ENCODE measurements around the gene CES5A.
A peak's percentile ranks its signal among the peaks of the same experiment; 100 is the strongest.
"Not testable (repeated sequence)": the region's sequence is repeated elsewhere in the genome, so short reads cannot be mapped to it uniquely, and the experiment has no call there.

CES5A gene

DNA sequence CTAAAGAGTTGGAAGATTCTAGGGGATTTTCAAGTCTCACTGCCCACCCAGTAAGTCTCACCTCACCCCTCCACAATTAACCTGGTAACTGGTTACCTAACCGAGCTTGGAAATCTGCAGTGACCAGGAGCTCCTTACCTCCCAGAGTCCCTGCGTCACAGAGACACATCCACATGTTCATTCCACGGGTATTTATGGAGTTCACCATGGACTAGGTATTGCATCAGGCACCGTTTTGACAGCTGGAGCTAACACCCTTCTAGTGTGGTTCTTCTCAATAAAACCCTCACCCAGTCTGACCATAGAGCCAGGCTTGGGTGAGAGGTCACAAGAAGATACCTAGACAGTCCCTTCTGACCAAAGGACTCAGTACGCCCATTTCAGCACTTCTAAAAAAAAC lies 2.1 kb downstream of the CES5A start:
- no peak for DNase-seq (ENCODE audit: low spot score)

DNA sequence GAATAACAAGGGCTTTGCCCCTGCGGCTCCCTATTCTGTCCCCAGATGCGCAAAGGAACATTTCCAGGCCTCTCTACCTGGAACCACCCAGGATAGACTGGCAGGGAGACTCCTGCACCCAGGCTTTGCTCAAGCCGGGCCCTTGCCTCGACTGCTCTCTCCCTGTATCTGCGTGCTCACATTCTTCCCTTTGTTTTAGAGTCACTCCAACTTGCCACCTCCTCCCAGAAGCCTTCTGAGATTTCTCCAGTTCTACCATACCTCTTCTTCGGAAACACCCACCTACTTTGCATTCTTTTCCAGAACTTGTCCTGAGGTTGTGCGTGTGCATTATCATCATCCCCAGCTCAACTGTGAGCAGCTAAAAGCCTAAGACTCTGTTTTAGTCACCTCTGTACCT lies 3.0 kb downstream of the CES5A start:
- DNase-seq (ENCODE audit: low spot score) = no peak

DNA sequence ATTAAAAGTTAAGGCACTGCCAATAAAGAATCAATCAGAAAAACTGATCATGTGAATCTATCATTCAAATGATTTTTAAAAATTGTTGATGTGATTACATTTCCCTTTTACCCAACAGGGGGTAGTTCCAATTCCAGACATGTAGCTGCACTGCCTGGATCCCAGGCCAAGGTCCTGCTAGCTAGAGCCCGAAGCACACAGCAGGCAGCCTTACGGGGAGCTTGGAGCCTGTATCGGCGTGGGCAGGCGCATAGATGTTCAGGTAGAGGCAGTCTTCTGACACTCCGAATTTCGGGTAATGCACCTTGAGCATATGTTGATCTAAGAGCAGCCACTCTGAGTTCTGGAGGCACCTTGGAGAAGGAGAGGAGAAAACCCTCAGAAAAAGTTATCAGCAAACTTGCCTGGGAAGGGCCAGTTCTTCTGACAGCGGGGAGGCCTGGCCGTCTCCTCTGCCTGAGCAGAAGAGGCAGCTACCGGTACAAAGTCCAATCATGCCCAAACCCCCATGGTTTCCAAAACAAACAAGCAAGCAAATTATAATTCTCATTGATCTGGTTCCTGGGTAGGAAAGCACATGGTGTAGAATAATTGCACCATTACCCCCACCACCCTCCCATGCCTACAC lies 3.6 kb downstream of the CES5A start:
- no peak for DNase-seq (ENCODE audit: low spot score)

DNA sequence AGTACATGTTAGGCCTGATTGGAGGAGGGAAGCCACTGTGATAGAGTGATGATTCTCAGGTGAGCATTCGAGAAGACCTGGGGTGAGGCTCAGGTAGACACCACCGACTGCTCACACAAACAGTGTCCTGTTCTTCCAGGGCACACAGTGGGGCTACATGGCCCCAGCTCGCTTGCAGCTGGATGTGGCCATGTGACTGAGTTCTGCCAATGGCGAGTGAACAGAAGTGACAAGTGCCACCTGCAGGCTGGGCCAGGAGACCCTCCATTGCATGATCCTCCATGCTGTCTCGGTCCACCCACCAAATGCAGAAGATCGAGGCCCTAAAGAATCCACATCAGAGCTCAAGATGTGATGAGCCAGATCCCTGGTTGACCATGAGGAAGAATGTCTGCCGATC lies 6.2 kb downstream of the CES5A start:
- DNase-seq (ENCODE audit: low spot score) = no peak

DNA sequence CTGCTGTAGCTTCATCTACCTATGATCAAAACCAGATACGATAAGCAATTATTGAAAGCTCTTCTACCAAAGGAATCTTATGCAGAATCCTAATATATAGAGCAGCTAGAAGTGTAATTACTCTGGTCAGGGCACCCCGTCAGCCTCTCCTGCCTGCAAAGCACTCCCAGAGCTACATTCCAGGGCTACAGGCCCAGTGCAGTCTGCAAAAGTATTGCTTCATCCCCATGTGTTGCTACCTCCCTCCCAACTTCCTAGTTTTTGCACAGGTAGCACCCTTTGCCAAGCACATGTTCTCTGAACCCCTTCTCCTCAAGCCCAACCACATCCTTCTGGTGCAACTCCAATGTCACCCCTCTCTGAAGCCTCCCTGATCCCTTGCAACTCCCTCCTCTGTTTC lies 7.0 kb downstream of the CES5A start:
- DNase-seq (ENCODE audit: low spot score) = no peak

DNA sequence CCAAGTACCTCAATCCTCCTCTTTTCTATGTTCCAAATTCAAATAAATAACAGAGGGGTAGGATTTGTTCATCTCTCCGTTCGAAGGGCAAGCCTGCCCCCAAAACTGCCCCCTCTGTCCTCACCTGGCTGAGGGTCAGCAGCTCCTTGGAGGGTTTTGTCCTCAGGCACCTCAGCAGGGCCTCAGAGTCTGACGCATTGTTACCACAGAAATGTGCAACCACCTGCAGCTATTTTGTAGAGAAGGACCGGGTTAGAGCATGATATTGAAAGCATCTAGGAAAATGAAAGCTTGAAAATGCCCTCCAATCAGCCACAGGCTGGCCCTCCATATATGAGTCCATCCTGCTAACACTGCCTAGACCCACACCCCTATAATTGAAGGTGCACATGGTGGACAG lies 13.9 kb downstream of the CES5A start:
- DNase-seq (ENCODE audit: low spot score) = no peak

DNA sequence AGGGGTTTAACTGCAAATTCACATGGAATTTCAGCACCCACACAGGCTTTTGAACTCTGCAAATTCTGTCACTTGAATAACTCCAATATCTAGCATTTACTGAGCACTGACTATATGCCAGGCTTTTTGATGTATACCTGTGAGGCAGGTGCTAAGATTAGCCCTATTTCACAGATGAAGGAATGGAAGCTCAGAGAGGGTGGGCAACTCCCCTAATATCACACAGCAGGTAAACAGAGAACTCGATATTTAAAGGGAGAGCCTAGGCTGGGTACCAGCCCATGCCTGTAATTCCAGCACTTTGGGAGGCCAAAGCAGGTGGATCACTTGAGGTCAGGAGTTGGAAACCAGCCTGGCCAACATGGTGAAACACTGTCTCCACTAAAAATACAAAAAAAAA lies 17.5 kb downstream of the CES5A start:
- DNase-seq (ENCODE audit: low spot score) = not testable (repeated sequence)

DNA sequence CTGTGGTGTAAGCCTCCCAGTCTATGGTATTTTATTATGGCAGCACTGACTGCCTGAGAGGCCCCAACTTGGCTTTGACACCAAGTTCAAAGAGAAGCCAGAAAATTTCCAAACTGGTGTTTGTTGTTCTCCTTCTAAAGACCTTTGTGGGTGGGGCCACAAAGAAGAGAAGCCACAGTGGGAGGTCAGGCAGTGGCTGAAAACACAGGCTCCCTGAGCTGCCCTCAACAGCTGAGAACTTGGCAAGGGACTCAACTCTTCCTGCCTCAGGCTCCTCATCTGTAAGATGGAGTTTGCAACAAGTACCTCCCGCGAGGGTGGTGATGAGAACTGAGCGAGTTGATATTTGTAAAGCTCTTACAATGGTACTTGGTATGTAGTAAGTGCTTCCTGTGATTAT lies 18.2 kb downstream of the CES5A start:
- DNase-seq (ENCODE audit: low spot score) = no peak

DNA sequence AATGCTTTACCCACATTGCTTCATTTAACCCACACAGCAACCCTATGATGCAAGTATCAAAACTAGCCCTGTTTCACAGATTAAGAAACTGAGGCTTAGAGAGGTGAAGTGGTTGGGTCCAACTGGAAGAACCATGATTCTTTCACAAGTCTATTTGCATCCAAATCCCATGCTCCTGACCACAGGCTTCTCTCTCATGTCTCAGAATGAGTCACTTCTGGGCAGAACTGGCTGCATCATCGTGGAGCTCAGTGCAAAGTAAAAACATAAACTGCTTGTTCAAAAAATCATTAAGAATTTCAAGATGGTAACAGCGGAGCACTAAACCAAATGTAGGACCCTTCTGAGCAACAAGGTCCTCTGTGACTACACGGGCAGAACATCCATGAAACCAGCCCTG lies 22.1 kb downstream of the CES5A start:
- no peak for DNase-seq (ENCODE audit: low spot score)

DNA sequence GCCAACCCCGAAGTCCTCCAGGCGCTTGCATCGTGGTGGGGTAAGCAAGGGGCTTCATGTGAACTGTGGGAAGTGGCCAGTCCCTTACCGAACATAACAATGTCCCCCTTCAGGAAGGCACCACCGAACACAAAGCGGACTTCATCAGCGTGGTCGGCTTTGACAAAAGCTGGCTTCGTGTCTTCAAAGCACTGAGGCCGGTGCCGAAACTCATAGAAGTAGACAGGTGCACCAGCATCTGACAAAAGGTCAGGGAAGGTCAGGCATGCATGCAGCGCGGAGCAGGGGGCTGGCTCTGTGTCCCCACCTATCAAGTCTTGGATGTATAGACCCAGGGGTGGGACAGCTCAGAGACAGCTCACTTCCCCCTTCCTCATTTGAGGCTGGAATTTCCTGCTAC lies 25.6 kb downstream of the CES5A start:
- no peak for DNase-seq (ENCODE audit: low spot score)

DNA sequence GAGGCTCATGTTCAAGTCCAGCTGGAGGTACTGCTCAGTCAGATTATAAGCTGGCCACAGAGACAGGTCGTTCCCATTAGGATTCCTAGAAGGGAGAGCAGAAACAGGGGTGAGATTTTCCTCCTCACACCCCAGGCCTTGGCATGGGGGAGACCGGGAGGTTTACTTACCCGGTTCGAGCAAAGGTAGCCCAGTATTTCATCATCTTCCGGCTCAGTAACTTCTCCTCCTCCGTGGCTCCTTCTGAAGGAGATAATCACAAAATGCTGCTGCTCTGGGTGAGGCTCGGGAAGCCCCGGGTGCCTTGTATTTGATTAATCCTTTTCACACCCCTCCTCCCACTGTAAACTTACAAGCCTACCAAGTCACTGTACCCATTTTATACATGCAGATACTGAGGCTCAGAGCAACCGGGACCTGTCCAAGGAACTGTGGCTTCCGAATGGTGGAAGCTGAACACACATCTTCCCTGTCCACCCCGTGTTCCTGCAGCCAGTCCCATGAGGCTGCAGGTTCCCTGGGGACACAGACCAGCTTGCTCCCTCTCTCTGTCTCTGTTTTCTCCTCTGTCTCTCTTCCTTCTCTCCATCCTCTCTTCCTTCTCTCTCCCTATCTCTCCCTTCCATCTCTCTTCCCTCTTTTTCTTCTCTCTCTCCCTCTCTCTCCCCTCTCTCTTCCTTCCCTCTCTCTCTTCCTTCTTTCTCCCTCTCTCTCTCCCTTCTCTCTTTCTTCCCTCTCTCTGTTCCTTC lies 28.4 kb downstream of the CES5A start:
- no peak for DNase-seq (ENCODE audit: low spot score)

DNA sequence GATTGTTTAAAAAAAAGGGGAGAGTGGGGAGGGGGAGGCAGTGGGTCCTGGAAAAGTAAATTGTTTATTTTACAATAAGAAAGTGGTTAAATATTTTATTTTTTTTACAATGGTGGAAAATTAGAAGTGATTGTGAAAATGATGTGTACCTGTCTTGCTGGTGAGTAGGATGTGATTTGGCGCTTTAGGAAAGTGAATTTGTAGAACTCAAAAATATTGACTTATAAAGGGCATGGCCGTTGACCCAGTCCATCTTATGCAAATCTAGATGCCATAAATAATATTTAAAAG lies 32.1 kb downstream of the CES5A start:
- no peak for DNase-seq (ENCODE audit: low spot score)

DNA sequence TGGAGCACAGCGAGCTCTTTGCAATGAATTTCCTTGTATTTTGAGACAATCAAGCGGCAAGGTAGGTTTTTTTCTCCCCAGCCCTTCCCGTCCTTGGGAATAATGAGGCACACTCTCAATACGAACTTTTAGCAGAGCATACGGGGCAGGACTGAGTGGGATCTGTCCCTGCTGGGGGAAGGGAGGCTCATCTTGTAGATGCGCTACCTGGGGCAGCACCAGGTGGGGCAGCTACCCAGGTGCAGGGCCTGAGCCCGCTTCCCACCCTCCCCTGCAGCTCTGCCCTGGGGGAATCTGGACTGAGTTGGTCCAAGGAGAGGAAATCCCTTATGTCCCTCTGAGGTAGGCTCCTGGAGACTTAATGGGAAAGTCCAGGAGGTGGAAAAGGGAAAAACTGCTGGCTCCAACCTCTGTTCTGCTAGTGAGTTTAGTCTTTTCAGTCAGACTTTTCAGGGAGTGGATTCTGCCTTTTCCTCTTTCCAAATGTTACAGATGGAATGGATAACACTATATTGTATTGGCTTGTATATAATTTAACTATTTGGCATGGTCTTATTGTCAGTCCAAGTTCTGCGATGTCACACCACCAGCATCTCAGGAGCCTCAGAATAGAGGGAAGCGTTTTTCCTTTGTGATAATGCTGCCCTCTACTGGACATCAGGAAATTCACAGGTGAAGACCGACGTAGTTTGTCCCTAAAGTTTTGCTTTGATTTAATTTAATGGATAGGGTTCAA lies 32.6 kb downstream of the CES5A start:
- DNase-seq (ENCODE audit: low spot score) = peak; percentile 44

DNA sequence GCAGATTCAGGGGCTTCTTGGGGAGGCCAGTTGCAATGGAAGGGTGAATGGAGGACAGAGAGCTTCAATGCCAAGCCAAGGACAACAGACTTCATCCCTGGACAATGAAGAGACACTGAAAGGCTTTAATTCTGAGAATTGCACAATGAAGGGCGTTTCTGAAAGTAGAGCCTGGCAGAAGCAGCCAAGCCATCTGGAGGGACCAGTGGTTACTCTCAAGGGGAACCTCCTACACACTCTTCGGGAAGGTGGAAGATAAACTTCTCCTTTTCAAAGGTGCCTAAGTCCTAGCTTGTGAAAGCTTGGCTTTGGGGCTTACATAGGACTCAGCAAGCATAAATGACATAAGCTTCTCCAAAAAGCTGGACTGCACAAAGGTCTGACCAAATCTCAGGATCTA lies 36.1 kb downstream of the CES5A start:
- no peak for DNase-seq (ENCODE audit: low spot score)

DNA sequence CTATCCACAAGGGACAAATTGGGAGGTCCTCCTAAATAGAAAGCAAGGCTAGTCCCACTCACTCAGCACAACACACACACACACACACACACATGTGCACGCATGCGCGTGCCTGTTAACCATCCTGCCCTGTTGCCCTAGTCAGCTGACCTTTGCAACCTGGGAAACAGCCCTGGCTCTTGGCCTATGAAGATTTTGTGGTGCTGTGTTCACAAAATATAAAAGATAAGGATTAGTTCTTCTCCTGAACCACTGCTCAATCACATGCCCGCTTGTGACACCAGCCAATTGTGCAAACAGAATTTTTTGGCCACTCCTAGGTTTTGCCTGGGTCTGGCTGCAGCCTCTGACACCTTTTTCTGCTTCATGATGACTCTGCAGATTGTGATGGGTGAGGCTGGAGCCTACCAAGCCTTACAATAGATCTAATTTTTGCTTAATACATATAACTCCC lies 39.0 kb downstream of the CES5A start:
- DNase-seq (ENCODE audit: low spot score) = no peak

DNA sequence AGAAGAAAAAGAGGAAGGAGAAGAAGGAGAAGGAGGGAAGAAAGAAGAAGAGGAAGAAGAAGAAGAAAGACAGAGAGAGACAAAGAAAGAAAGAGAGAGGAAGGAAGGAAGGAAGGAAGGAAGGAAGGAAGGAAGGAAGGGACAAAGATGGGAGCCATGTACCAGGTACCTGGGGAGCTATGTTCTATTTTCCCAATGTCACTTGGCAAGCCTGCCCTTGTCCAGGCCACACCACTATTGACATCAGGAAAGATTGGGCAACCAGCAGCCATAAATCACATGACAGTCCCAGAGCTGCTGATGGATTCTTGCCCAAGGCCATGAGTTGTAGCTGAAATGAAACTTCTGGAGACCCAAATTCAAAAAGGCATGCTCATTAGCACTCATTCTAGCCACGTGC lies 39.6 kb downstream of the CES5A start:
- DNase-seq (ENCODE audit: low spot score) = no peak

DNA sequence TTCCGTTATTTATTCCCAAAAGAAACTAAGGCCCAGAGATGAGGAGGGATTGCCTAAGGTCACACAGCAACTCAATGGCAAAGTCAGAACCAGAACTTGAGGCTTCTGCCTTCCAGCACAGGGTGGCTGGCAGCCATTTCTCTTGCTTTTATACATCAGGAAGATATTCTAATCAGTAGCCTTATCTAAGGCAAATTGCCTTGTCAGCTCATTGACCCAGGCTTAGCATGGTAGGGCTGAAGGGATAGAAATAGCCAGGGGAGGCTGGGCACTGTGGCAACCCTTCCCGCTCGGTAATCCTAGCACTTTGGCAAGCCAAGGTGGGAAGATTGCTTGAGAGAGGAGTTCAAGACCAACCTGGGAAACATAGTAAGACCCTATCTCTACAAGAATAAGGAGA lies 40.0 kb downstream of the CES5A start:
- DNase-seq (ENCODE audit: low spot score) = not testable (repeated sequence)

DNA sequence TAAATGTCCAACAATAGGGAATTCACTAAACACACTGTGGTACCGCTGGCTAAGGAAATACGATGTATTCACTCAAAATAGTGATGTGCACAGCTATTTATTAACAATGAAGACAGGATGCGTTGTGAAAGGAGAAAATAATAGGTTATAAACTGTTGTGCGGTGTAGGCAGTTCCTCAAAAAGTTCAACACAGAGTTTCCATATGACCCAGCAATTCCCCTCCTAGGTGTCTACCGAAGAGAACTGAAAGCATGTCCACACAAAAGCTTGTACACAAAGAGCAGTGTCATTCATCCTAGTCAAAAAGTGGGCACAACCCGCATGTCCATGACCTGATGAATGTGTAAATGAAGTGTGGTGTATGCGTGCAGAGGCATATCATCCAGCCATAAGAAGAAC lies 41.1 kb downstream of the CES5A start:
- no peak for DNase-seq (ENCODE audit: low spot score)

DNA sequence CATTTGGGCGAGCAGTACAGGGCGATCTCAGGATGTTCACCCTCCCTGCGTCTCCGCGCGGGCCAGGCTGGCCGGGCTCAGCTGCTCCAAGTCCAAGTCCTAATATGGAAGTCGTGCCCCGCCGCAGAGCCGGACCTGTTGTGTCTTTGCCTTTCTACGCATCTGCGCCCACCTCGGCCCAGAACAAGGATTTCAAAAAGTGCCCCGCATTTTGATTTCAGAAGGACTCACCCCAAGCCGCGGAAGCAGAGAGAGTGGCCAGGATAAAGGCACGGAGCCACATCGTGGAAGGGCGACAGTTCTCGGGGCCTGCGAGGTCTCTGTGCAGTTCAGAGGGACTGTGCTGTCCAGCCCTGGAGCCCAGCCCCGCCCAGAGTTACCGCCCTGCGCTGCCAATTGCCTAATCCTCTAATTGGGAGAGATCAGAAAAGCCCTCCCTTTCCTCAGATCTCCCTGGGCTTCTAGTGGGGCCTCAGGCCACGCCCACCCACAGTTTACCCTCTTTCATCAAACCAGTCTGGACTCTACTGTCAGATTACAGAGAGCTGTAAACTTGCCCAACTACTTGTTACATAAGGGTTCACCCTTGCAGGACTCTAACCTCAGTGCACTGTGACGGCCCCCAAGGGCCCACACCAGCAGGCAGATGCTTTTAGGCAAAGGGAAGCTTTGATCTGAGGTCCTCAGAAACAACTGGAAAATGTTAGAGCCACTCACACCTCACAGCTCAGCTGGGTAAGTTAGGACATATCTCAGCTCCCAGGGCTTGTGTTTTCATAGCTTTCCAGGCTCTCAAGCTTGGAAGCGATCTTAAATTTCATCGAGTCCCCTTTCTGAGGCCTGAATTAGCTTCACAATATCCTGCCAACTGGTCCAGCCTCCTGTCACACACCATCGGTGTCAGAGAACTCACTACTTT lies 42.1 kb downstream of the CES5A start, which contains the start of gene CES1:
TSS of gene CES1 (minus strand) at position 324 of the 919 bp plus-strand sequence. CDS start at position 283, 41 bp downstream.
- no peak for DNase-seq (ENCODE audit: low spot score)

DNA sequence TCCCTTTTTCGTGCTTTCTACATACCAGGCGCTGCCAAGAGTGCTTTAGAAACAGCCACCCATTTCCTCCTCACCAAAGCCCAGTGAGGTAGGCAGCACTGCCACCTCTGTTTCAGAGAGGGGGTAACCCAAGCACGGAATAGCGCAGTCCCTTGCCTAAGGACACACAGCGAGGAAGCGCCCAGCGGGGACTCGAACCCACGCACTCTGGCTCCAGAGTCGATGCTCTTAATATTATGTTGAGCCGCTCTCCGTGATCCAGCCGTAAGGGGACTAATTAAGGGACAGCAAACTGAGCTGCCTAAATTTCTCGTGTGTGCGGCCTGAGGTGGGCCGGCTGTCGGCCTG lies 42.8 kb downstream of the CES5A start:
- no peak for DNase-seq (ENCODE audit: low spot score)

DNA sequence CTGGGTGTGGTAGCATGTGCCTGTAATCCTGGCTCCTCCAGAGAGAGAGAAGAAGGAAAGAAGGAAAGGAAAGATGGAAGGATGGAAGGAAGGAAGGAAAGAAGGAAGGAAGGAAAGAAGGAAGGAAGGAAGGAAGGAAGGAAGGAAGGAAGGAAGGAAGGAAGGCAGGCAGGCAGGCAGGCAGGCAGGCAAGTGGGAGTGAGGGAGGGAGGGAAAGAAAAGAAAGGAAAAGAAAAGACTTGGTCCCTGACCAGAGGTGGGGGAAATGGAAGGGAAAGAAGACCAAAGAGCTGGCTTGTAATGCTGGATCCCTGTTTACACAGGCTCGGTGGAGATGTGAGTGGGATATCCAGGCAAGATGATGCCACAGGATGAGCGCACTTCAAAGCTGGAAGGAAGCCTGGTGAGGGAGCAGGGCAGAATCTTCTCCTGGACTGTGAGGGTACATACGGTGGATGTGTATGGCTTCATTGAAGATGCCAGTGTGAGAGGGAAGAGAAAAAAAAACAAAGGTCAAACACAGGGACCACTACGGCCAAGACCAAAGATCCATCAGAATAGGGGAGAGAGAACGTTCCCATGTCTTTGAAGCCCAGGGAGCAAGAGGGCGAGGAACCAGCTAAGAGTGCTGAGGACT lies 44.4 kb downstream of the CES5A start:
- no peak for DNase-seq (ENCODE audit: low spot score)

DNA sequence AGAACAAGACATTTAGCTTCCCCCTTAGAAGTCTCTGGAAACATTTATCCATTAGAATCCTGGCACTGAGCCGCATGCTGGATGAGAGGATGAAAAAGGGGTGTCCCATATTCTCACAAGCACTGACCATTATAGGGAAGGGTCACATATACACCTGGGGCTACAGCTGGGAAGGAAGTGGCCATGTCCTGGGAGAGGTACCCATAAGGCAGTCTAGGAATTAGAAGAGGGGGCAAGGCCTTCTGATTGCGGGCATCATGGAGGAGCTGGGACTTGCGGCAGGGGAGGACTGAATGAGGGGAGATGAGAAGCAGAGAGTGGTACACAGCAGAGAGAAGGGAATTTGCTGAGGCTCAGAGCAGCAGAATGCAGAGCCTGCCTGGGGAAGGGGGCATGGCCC lies 45.9 kb downstream of the CES5A start:
- not testable (repeated sequence) for DNase-seq (ENCODE audit: low spot score)

Measured in kidney tubule cell (primary cell).